Measurements from ENCODE around the gene PIK3R3.

DNA sequence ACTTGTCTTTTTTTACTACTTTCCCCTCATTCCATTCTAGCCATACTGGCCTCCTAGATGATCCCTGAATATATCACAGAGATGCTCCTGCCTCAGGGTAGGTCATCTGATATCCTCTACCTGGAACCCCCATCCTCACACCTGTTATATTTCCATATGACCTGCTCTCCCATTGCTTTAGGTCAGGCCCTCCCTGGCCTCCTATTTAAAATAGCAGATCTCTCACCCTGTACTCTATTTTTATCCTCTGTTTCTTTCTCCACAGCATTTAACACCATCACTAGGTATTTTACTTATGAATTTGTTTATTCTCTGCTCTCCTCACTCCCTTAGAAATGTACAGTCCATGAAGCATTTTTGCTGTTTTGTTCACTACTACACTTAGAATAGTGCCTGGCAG, 13.6 kb downstream of the PIK3R3 start:
- TF ChIP-seq, protein P1, sequence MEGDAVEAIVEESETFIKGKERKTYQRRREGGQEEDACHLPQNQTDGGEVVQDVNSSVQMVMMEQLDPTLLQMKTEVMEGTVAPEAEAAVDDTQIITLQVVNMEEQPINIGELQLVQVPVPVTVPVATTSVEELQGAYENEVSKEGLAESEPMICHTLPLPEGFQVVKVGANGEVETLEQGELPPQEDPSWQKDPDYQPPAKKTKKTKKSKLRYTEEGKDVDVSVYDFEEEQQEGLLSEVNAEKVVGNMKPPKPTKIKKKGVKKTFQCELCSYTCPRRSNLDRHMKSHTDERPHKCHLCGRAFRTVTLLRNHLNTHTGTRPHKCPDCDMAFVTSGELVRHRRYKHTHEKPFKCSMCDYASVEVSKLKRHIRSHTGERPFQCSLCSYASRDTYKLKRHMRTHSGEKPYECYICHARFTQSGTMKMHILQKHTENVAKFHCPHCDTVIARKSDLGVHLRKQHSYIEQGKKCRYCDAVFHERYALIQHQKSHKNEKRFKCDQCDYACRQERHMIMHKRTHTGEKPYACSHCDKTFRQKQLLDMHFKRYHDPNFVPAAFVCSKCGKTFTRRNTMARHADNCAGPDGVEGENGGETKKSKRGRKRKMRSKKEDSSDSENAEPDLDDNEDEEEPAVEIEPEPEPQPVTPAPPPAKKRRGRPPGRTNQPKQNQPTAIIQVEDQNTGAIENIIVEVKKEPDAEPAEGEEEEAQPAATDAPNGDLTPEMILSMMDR (conservative IDR thresholded peaks at IDR 0.05; ENCODE audit: low read depth, low read length), result no peak
- no peak for TF ChIP-seq EZH2 (IDR thresholded peaks at IDR 0.05; ENCODE audit: borderline replicate concordance, low read depth, low read length, poor library complexity, severe bottlenecking)
